HG03097 (cell line): ENCODE measurements around the gene ADCY4.

Source experiments
- ATAC-seq: cut with Tn5 transposase; IDR thresholded peaks from one replicate; pipeline ENCODE4 v1.9.1; 2021; ENCODE audit not compliant: unreplicated experiment, low FRiP score

Gene ADCY4

DNA sequence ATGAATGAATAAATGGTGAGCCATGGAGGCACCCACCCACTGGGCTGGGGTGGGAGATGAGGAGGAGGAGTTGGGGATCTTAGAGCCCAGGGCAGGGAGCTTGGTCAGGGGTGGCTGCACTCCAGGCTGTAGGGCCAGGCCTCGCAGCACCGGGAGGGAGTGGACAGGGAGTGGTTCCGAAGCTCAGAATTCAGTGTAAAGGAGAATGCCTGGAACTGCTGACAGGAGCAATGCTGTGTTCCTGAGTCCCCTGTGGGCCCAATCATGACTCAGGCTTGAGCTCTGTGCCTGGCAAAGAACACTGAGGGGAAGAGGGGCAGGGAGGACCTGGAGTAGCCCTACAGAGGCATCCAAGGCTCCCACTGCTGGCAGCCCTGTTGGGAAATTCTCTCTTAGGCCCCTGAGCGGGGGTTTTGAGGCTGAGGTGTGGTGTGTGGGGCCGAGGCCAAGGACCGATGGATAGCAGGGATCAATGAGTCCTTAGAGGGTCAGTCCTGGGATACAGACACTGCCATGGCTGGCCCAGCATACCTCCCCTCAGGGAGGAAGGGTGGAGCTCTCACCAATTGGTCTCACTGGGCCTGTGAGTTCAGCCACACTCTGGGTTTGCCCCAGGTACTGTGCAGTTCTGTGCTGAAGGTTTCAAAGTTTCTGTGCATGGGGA lies 53.9 kb downstream of the ADCY4 start:
- ATAC-seq, result no peak

DNA sequence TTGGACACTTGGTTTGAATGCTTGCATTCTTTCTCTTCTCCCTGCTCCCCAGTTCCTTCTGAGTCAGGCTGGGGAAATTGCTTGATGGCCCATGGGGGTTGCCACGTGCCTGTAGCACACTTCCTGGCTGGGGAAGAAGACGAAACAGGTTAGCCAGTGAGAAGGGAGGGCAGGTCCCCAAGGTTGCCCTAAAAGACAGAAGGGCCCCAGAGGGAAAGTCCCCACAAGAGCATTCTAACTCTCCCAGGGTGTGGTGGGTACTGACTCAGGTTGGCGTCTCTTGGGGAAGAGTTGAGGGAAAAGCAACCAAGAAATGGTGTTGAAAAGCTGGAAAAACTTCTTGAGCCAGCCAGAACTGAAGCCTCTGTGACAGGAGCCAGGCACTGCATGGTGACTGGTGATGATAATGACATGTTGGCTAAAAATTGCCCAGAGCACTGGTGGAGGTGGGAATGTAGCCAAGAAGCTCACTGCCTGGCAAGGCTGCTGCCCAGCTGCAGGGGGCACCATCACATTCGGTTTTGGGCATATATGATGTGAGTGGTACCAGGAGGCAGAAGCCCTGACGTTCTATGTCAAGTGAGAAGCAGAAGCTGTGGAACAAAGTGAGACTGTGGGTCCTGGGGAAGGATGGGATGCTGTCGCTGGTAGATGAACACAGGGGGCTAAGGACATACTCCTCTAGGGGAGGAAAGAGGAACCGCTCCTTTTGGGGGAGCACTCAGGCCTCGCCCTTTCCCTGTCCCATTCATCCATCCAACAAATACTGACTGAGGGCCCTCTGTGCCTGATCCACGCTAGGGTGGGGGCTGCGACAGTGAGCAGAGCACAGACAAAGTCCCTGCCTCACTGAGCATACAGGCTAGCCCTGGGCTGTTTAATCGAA lies 55.3 kb downstream of the ADCY4 start:
- no peak for ATAC-seq

DNA sequence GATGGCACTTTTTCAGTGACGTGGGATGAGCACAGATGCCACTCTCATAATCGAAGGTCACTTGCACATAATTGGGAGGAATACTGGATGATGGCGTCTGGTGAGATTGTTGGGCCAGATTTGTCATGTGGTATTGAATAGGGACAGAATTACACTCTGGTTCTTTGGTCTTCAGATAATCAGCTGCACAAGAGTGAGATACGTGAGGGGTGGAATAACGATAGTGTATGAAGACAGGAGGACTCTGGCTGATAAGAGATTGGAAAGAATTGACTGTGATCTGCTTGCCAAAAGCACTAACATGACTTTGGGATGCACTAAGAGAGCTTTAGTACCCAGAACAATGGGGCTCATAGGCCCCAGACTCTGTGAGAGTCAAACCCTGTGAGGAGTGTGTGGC lies 56.4 kb downstream of the ADCY4 start:
- no peak for ATAC-seq

DNA sequence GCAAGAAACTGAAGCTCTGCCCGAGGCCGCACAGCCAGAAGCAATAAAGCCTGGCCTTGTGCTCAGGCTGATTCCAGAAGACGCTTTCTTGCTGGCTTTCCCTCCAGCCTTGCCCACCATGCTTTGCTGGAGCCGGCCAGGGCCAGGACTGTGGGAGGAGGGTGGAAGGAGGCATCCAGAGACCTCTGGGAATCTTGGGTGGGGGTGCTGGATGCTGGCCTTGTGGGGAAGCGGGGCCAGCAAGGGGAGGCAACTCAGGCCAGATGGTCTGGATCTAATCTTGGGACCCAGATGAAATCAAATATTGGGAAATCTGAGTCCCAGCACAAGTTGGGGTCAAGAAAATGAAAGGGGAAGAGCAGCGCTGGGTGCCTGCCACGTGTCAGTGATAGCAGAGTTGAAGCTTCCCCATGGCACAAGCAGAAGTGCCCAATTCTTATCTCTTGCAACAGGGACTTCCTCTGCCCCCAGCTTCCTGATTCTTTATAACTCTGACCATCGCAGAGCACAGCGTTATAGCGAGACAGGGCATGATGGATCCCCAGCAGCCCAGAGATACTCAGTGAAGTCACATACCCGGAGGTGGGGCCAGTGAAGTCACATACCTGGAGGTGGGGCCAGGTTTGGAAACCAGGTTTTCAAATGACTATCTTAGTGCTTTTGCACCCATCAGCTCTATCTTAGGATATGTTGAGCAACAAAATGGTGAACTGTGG lies 57.1 kb downstream of the ADCY4 start:
- no peak for ATAC-seq

DNA sequence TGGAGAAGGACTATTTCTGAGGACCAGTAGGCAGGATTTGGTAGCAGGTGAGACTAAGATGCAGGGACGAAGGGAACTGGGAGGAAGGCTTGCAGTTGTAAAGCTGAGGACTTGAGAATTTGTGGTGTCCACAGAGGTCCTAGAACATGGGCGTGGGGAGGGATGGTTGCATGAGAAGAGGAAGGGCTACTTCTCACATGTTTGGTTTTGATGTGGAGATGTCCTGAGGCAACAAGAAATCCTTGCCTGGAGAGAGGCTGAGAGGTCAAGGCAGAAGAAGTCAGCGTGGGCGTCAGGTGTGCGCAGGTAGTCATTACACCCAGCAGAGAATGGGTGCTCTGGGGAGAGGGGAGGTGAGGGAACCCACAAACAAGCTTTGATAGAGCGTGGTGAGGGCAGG lies 57.8 kb downstream of the ADCY4 start:
- no peak for ATAC-seq

DNA sequence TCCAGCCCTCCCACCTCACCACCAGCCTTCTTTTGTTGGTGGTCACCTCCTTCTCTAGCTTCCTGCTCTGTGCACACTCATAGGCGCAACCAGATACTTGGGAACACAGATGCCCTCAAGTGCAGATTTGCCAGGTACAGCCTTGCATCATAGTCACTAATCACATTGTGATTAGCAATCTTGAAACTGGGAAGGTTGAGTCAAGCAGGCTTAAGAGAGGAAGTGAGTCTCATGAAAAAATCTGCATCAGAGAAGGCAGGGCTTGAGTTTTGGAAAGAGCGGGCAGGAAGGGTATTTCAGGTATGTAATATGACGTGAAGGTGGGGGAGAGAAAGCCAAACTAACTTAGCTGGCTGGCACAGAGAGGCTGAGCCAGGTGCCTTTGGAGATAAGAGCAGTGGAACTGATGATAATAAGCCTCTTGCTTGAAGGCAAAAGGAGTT lies 60.7 kb downstream of the ADCY4 start:
- peak; percentile 40 for ATAC-seq

DNA sequence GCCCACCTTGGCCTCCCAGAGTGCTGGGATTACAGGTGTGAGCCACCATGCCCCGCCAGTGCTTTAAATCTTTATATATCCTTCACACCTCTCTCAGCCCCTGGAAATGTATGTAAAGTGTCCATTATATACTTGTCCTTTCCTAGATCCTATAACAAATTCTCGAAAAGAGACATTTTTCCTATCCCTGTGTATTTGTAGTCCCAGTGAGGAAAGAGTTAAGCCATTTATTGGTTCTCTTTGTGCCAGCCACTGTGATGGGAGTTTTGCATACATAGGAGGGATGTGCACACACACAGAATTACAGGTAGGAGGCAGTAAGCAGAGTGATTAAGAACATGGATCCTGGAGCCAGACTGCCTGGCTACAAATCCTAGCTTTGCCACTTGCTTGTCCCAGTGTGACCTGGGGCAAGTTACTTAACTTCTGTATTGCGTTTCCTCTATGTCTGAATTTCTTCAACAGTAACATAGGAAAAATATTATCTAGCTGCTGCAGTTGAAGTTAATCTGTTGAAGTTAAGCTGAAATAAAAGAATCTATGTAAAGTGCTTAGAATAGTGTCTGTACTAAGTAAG lies 61.4 kb downstream of the ADCY4 start:
- ATAC-seq, result no peak

DNA sequence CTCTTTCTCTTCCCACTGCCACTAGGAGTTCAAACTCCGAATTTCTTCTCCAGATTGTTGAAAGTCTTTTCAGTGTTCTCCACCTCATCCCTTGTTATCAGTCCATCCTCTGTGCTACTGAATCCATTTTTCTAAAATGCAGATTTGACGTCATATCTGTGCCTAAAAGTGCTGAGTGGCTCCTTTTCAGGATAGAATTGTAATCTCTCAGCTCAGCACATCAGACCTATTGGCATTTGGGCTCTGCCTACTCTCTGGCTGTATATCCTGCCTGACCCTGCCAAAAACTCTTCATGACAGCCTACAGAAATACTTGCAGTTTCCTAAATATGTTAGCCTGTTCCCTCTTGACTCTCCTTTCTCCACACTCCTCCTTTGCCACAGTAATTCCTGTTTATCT lies 62.4 kb downstream of the ADCY4 start:
- no peak for ATAC-seq

DNA sequence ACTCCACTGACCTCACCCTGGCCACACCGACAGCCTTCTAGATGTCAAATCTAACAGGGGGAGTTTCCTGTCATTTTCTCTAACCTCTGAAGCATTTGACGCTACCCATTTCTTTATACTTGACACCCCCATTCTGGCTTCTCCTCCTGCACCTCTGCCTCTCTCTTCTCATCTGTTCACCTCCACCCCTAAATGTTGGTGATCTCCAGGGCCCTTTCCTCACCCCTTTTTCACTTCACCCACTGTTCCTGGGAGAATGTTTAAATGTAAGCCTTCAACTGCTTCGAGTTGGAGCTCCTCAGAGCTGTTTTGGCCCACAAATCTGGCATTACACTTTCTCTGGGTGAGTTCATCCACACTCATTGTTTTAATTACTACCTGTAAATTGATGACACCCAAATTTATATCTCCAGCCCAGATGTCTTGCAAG lies 63.0 kb downstream of the ADCY4 start:
- ATAC-seq, result no peak

DNA sequence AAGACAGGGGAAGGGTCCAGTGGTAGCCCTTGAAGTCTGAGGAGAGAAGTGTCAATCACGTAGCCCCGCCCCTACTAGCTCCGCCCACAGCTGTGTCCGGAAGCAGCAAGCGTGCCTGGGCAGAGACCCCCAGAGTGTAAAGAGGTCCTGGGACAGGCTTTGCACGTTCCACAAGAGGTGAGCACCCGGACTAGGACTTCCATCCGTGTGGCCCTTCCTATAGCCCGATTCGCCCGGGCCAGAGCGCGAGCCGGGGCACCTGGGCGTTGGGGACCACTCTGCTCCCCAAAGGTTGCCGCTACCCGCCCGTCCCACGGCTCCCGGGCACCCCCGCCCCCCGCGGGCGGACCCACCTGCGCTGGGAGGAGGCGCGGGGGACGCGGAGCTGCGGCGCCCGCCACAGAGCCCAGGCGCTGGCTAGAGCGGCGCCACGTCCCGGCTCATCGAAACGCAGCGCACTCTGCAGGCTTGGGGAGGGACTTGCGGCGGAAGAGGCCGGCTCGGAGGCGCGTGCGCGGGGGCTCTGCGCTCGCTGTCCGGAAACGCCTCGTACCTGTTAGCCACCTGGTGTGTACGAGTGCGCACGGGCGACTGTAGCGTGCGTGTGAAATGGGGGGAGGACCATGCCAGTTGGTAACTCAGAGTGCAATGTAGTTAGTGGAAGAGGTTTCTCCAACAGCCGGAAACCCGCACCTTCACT lies 63.6 kb downstream of the ADCY4 start, which contains the start of gene RABGGTA:
Gene RABGGTA, minus strand, starts transcription at position 464 of the 700 bp plus-strand sequence. CDS start 482 bp downstream, outside the sequence.
- ATAC-seq, result peak; percentile 75

DNA sequence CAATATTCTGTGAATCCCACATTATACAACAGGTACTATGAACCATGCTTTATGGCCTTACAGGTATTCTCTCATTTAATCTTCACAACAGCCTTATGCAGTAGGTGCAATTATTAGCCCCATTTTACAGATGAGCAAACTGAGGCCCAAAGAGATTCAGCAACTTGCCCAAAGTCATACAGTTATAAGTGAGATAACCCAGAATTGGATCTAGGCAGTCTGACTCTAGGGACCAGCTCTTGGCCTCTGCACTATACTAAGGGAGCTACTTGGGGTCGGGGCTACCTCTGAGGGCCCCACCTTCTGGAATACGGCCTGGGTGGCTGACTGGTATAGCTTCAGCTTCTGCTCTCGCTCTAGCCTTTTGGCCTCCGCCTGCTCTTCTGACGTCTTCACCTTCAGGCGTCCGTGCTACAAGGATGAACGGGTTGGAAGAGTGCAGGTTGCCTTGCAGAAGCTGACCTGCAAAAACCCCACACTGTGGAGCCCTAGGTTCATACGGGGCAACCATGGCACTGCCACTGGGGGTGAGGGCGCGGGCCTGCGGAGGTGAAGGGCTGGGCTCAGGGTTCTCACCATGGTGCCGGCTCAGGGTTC lies 64.2 kb downstream of the ADCY4 start:
- no peak for ATAC-seq

DNA sequence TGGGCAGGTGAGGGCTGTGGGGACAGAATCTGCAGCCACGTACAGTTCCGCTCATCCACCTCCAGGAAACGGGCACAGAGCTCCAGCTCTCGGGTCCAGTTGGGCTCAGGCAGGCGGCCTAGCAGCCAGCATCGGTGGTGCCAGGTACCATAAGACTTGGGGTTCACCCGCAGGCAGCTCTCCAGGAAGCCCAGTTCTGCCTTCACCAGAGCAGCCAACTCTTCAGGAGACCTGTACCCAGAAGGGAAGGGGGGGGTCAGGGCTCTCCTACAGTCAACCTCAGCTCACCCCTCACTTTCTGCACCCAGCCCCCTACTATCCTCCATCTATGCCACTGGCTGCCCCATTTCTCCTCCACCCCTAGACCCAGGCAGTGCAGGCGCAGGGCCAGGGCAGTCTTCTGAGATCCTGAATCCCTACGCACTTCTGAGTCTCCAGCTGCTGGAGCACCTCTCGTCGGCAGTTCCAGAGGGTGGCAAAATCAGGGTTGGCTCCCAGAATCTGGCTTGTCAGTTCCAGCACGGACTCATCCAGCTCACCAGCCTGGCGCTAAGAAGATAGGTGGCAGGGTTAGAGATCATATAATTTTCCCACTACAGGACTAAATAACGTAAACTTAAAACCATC lies 64.8 kb downstream of the ADCY4 start:
- no peak for ATAC-seq

DNA sequence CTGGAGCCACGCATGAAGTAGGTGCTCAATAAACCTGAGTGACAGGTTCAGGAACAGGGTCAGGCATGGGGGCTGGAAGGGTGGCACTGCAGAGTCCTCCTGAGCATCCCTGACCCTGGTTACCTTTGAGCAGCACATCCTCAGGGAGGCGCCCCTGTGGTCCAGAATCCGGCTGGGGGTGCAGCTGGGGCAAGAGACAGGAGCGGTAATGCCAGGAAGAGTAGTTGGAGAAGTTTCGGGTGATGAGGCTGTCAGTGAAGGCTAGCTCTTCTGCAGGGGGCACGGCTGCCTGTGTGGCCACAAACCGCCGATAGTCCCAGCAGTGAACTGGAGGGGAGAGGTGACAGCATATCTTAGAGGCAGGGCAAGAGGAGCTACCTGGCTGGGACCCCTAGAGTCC lies 65.5 kb downstream of the ADCY4 start:
- no peak for ATAC-seq
